Heart left ventricle (tissue), 16 donors: ENCODE measurements around the gene CALHM1. TPM values are rescaled to one million over a fixed set of nuclear protein-coding genes. Genes with fewer than 3 reads are reported as not detected.

ENCODE experiments used
- ATAC-seq, 4 donors: fragments of 200-7000 bp; cut with Tn5 transposase; one replicate each; pipeline ENCODE4 v1.9.1; 2020 to 2022; ENCODE audit warnings: moderate library complexity in 4 of 4, mild to moderate bottlenecking in 3 of 4, moderate number of reproducible peaks in 1 of 4
- DNase-seq, 5 donors: peaks; one replicate each; pipeline ENCODE4 v3.0.0-alpha.2; 2020
- H3K27ac ChIP-seq, 12 donors: fragments of 200-600 bp; sonication (generic) in 4 of 12; one replicate each; pipeline versions ENCODE4 v1.5.0 to v1.8.0; 2016 to 2022; ENCODE audit warnings: mild to moderate bottlenecking in 2 of 12
- H3K27me3 ChIP-seq, 9 donors: fragments of 200-600 bp; sonication (generic) in 2 of 9; one replicate each; pipeline versions ENCODE4 v1.5.1 to v1.8.0; 2016 to 2022; ENCODE audit warnings: mild to moderate bottlenecking in 3 of 9
- H3K36me3 ChIP-seq, 9 donors: fragments of 200-600 bp; sonication (generic) in 2 of 9; one replicate each; pipeline versions ENCODE4 v1.5.0 to v1.8.0; 2018 to 2022; ENCODE audit warnings: mild to moderate bottlenecking in 2 of 9
- H3K4me1 ChIP-seq, 12 donors: fragments of 200-600 bp; sonication (generic) in 4 of 12; one replicate each; pipeline versions ENCODE4 v1.5.0 to v1.8.0; 2016 to 2022; ENCODE audit warnings: mild to moderate bottlenecking in 3 of 12
- H3K4me3 ChIP-seq, 12 donors: fragments of 200-600 bp; sonication (generic) in 4 of 12; one replicate each; pipeline versions ENCODE4 v1.5.0 to v1.8.0; 2017 to 2022; ENCODE audit warnings: mild to moderate bottlenecking in 9 of 12, moderate library complexity in 4 of 12
- H3K9me3 ChIP-seq, 12 donors: fragments of 200-600 bp; sonication (generic) in 4 of 12; one replicate each; pipeline versions ENCODE4 v1.5.0 to v1.8.0; 2016 to 2022; ENCODE audit warnings: mild to moderate bottlenecking in 1 of 12
- POLR2A ChIP-seq, 2 donors: fragments of 450-650 bp; IDR thresholded peaks; one replicate each; pipeline ENCODE4 v1.6.1; 2017; ENCODE audit warnings: antibody characterized with exemption in 2 of 2, mild to moderate bottlenecking in 2 of 2, moderate library complexity in 2 of 2
- WGBS, 4 donors: extraction: QIAGEN DNeasy Blood & Tissue Kit in 2 of 4; methylation state at CpG; one replicate each; pipeline versions ENCODE4 v1.1.5 to v1.1.7; 2013 to 2018; 5-methylcytosine and 5-hydroxymethylcytosine counted together
- intact Hi-C, 10 donors: fragments of 100-400 bp; cut with DNase I; formaldehyde crosslinking; loops; one replicate each; pipeline versions ENCODE4 v1.11.1 to v1.14.2; 2022
- polyA plus RNA-seq, 2 donors: library from polyadenylated mRNA; stranded (reverse); fragments of 200-250 nt; gene quantifications; one replicate each; pipeline ENCODE4 v1.2.3, GENCODE V29; 2013
- total RNA-seq, 9 donors: library from RNA; depleted of rRNA in 2 of 9; stranded (reverse); fragments of >200 nt in 2 of 9; fragmentation: NEBNext Ultra II Directional in 3 of 9; extraction: Animal tissue kit (Norgen Biotek cat#: 25700) in 3 of 9; gene quantifications; one replicate each; pipeline versions ENCODE4 v1.1.0 to v1.2.4, GENCODE V29; 2016 to 2023
- TF ChIP-seq, protein P1 (sequence below), 12 donors: fragments of 200-600 bp; sonication (generic) in 4 of 12; IDR thresholded peaks; one replicate each; pipeline versions ENCODE4 v1.5.0 to v1.8.0; 2018 to 2022; ENCODE audit warnings: antibody characterized with exemption in 12 of 12, mild to moderate bottlenecking in 5 of 12
- donor health status: ischemic (EF 13 %, LVEDD 7.1; RV severe dilation, severe dysfunction).
- donor health status: healthy with polysubstance abuse.
- donor health status: DM: no; HTN: yes; CAD: no.
- donor health status: DM: no; HTN: no; CAD: no.
- donor health status: ischemic (EF 25% LVEDD 6.9; RV normal size, moderate dysfunction).
- donor health status: ischemic (EF 25% LVEDD 5.7; RV mildly dilated, moderate dysfunction).
- donor health status: healthy.
- donor health status: DM: yes; HTN: yes; CAD: no.
- donor health status: ischemic (EF 35%, LVEDD 5.7; RV mildly dilated, moderate dysfunction).
- donor health status: nonischemic (EF 11% LVEDD 7.7; RV severe dilation, severe dysfunction).
- donor health status: DM: yes; HTN: yes; CAD: no.
- donor health status: PGD.
- donor health status: ischemic (EF 29% LVEDD 5.4; RV normal size, mild dysfunction).
- donor health status: nonischemic (EF 23%, LVEDD 6.1; RV moderate dilation, normal function).

CALHM1 gene
- total and polyA plus RNA-seq, 11 donors: not detected

GRCh38 chr10:103476046-103476768 lies 17.5 kb upstream of the CALHM1 start:
- ATAC-seq (no peak), DNase-seq (no peak)

GRCh38 chr10:103475437-103475836 lies 16.7 kb upstream of the CALHM1 start:
- H3K36me3 ChIP-seq: no peaks in the 10 kb centered on the region
- H3K4me1 ChIP-seq: peaks cover 0 to 21% (median 0%) of the 10 kb centered on the region in 12 donors
- WGBS, 4 donors: 71 to 87% (median 84%) methylated on average over 2 to 4 of the region's 4 CpGs
- ATAC-seq: no peak
- H3K27me3 ChIP-seq: no peaks in the 10 kb centered on the region
- no peak for DNase-seq
- H3K4me3 ChIP-seq: no peak overlapping the region
- intact Hi-C loops: loop anchor here in 1 of 10 donors (5.0 kb wide), 1 partner anchor 38 kb away; no protein-coding TSS in a partner anchor
- no peak overlapping the region for H3K27ac ChIP-seq
- TF ChIP-seq POLR2A (IDR thresholded peaks at IDR 0.05): no peak
- TF ChIP-seq, protein P1, sequence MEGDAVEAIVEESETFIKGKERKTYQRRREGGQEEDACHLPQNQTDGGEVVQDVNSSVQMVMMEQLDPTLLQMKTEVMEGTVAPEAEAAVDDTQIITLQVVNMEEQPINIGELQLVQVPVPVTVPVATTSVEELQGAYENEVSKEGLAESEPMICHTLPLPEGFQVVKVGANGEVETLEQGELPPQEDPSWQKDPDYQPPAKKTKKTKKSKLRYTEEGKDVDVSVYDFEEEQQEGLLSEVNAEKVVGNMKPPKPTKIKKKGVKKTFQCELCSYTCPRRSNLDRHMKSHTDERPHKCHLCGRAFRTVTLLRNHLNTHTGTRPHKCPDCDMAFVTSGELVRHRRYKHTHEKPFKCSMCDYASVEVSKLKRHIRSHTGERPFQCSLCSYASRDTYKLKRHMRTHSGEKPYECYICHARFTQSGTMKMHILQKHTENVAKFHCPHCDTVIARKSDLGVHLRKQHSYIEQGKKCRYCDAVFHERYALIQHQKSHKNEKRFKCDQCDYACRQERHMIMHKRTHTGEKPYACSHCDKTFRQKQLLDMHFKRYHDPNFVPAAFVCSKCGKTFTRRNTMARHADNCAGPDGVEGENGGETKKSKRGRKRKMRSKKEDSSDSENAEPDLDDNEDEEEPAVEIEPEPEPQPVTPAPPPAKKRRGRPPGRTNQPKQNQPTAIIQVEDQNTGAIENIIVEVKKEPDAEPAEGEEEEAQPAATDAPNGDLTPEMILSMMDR (IDR thresholded peaks at IDR 0.05): no peak
- no peaks in the 10 kb centered on the region for H3K9me3 ChIP-seq

More at GRCh38 chr10:103476046-103476768, 17.5 kb upstream of the CALHM1 start:
- Histone ChIP-seq H3K4me3 (no peak overlapping the region), H3K9me3 (no peaks in the 10 kb centered on the region), H3K4me1 (peaks cover 0 to 19% (median 0%) of the 10 kb centered on the region in 12 donors), H3K27me3 (no peaks in the 10 kb centered on the region), H3K36me3 (no peaks in the 10 kb centered on the region), H3K27ac (no peak overlapping the region)
- TF ChIP-seq, protein P1 (IDR thresholded peaks at IDR 0.05): no peak
- no peak for TF ChIP-seq POLR2A (IDR thresholded peaks at IDR 0.05)
- intact Hi-C loops: loop anchor here in 1 of 10 donors (5.0 kb wide), 1 partner anchor 39 kb away; no protein-coding TSS in a partner anchor
- 70 to 88% (median 80%) methylated on average over 8 to 11 of the region's 11 CpGs for WGBS, 4 donors

DNA sequence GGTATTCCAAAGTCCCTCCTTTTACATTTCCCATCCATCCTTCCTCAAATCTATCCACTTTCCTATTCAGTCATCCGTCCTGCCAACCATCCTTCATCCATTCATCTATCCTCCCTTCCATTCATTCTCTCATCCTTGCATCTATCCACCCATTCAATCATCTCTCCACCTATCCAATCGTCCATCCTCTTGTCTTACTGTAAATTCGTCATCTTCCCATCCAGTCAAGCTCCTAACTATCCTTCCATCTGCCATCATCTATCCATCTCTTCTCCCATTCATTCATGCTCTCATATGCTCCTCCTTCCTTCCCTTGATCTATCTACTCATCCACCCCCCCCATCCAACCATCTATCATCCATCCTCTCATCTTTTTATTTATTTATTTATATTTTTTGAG lies 15.4 kb upstream of the CALHM1 start:
- Histone ChIP-seq H3K36me3 (no peaks in the 10 kb centered on the region), H3K4me1 (peaks cover 0 to 30% (median 0%) of the 10 kb centered on the region in 12 donors), H3K4me3 (no peak overlapping the region), H3K9me3 (no peaks in the 10 kb centered on the region), H3K27ac (no peak overlapping the region), H3K27me3 (no peaks in the 10 kb centered on the region)
- DNase-seq: no peak
- WGBS, 4 donors: 91 to 93% (median 92%) methylated on average over 3 of the region's 3 CpGs
- ATAC-seq: no peak
- TF ChIP-seq POLR2A (IDR thresholded peaks at IDR 0.05): no peak
- TF ChIP-seq, protein P1 (IDR thresholded peaks at IDR 0.05): no peak
- intact Hi-C loops: no loop called here

DNA sequence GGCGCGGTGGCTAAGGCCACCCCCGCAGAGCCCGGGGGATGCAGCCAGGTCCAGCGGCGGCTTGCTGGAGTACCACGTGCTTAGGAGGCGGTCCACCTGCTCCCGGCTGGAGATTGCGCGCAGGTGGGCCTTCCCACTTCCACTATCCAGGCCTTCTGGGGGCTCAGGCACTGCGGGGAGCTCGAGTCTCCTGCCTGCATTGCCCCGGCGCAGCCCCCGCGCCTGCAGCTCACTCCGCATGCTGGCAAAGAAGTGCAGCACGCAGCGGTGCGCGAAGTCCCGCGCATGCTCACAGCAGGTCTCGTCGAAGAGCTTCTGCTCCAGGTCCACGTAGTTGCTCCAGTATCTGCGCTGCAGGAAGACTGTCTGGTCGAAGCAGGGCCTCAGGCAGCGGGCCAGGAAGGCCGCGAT lies 14.6 kb upstream of the CALHM1 start:
- WGBS, 4 donors: 58 to 77% (median 66%) methylated on average over 29 to 32 of the region's 32 CpGs

More for the DNA sequence above, 14.6 kb upstream of the CALHM1 start:
- intact Hi-C loops: no loop called here
- no peaks in the 10 kb centered on the region for H3K9me3 ChIP-seq
- ATAC-seq (no peak), DNase-seq (no peak)
- H3K36me3 ChIP-seq: no peaks in the 10 kb centered on the region
- no peaks in the 10 kb centered on the region for H3K27me3 ChIP-seq
- no peak overlapping the region for H3K27ac ChIP-seq
- no peak overlapping the region for H3K4me3 ChIP-seq
- peaks cover 0 to 34% (median 0%) of the 10 kb centered on the region in 12 donors for H3K4me1 ChIP-seq
- TF ChIP-seq, protein P1 (IDR thresholded peaks at IDR 0.05): no peak
- TF ChIP-seq POLR2A (IDR thresholded peaks at IDR 0.05): no peak
